Left lung (tissue), 10 donors: ENCODE data around the gene IL11. TPM values are rescaled to one million over a fixed set of nuclear protein-coding genes. Genes with fewer than 3 reads are reported as not detected.

Source experiments
- ATAC-seq: fragments of 200-7000 bp; cut with Tn5 transposase; one replicate; pipeline ENCODE4 v1.9.1; 2020; ENCODE audit warnings: moderate library complexity
- DNase-seq, 4 donors: peaks; one replicate each; pipeline ENCODE4 v3.0.0-alpha.2; 2013 to 2020
- H3K27ac ChIP-seq, 2 donors: fragments of 200-600 bp; sonication (generic) in 1 of 2; one replicate each; pipeline versions ENCODE4 v1.5.0 to v1.8.0; 2020 to 2021
- H3K27me3 ChIP-seq, 2 donors: fragments of 200-600 bp; sonication (generic) in 1 of 2; one replicate each; pipeline versions ENCODE4 v1.5.0 to v1.8.0; 2020 to 2021
- H3K36me3 ChIP-seq, 2 donors: fragments of 200-600 bp; sonication (generic) in 1 of 2; one replicate each; pipeline versions ENCODE4 v1.5.0 to v1.8.0; 2020 to 2021
- H3K4me1 ChIP-seq, 2 donors: fragments of 200-600 bp; one replicate each; pipeline ENCODE4 v1.8.0; 2021
- H3K4me3 ChIP-seq, 2 donors: fragments of 200-600 bp; sonication (generic) in 1 of 2; one replicate each; pipeline versions ENCODE4 v1.5.0 to v1.8.0; 2020 to 2021; ENCODE audit warnings: mild to moderate bottlenecking in 1 of 2
- H3K9me3 ChIP-seq, 2 donors: fragments of 200-600 bp; sonication (generic) in 1 of 2; one replicate each; pipeline versions ENCODE4 v1.5.0 to v1.8.0; 2020 to 2021
- CTCF ChIP-seq, 2 donors: fragments of 200-600 bp; sonication (generic) in 1 of 2; IDR thresholded peaks; one replicate each; pipeline versions ENCODE4 v1.5.0 to v1.8.0; 2021; ENCODE audit warnings: antibody characterized with exemption in 2 of 2
- intact Hi-C, 2 donors: fragments of 100-400 bp; cut with DNase I; formaldehyde crosslinking; loops; one replicate each; pipeline versions ENCODE4 v1.11.2 to v1.14.2; 2022
- polyA plus RNA-seq, 6 donors: library from polyadenylated mRNA; unstranded; fragments of 120-200 nt; gene quantifications; one replicate each; pipeline ENCODE4 v1.2.1, GENCODE V29; 2013; ENCODE audit not compliant: insufficient read length in 6 of 6
- total RNA-seq, 2 donors: library from RNA; stranded (reverse); fragmentation: NEBNext Ultra II Directional; extraction: Animal tissue kit (Norgen Biotek cat#: 25700); gene quantifications; one replicate each; pipeline ENCODE4 v1.2.1, GENCODE V29; 2021
- donor health status: DM: no; HTN: yes; CAD: no.
- donor health status: DM: no; HTN: no; CAD: no.

Gene IL11
- total and polyA plus RNA-seq, 8 donors, result 0.10 to 0.90 (median 0.42) TPM

- no peak for TF ChIP-seq CTCF (IDR thresholded peaks at IDR 0.05)
- DNase-seq (no peak), ATAC-seq (no peak)
- peaks cover 0 to under 1% of the 10 kb centered on the region in 2 donors for H3K36me3 ChIP-seq
- peaks cover 27 to 78% of the 10 kb centered on the region in 2 donors for H3K27me3 ChIP-seq
- H3K4me3 ChIP-seq, result no peak overlapping the region
- no peaks in the 10 kb centered on the region for H3K9me3 ChIP-seq
- no peak overlapping the region for H3K27ac ChIP-seq
- peaks cover 7 to 16% of the 10 kb centered on the region in 2 donors for H3K4me1 ChIP-seq
- intact Hi-C loops, result no loop called here
Observed at GRCh38 chr19:55352549-55353145, 17.6 kb downstream of the IL11 start.

- no peaks in the 10 kb centered on the region for H3K9me3 ChIP-seq
- H3K27ac ChIP-seq, result no peak overlapping the region
- intact Hi-C loops, result no loop called here
- DNase-seq, result no peak
- peaks cover 0 to 6% of the 10 kb centered on the region in 2 donors for H3K36me3 ChIP-seq
- no peak for ATAC-seq
- H3K4me1 ChIP-seq, result peaks cover 7 to 16% of the 10 kb centered on the region in 2 donors
- no peak for TF ChIP-seq CTCF (IDR thresholded peaks at IDR 0.05)
- no peak overlapping the region for H3K4me3 ChIP-seq
- H3K27me3 ChIP-seq, result peaks cover 27 to 72% of the 10 kb centered on the region in 2 donors
Observed at GRCh38 chr19:55352040-55352439, 18.2 kb downstream of the IL11 start.

- H3K4me1 ChIP-seq, result peaks cover 7 to 16% of the 10 kb centered on the region in 2 donors
- H3K27ac ChIP-seq, result no peak overlapping the region
- H3K9me3 ChIP-seq, result no peaks in the 10 kb centered on the region
- DNase-seq (no peak), ATAC-seq (no peak)
- no peak for TF ChIP-seq CTCF (IDR thresholded peaks at IDR 0.05)
- H3K4me3 ChIP-seq, result no peak overlapping the region
- H3K36me3 ChIP-seq, result peaks cover 0 to 17% of the 10 kb centered on the region in 2 donors
- peaks cover 27 to 60% of the 10 kb centered on the region in 2 donors for H3K27me3 ChIP-seq
- intact Hi-C loops, result no loop called here
Observed at GRCh38 chr19:55350620-55351315, 19.5 kb downstream of the IL11 start.

GRCh38 chr19:55348317-55349034 is 21.8 kb downstream of the IL11 start:
- peak; percentile 72 for ATAC-seq
- peak in 1 of 4 donors; percentile 67 for DNase-seq
- intact Hi-C loops, result no loop called here

More at GRCh38 chr19:55348317-55349034, 21.8 kb downstream of the IL11 start:
- no peak for TF ChIP-seq CTCF (IDR thresholded peaks at IDR 0.05)
- no peak overlapping the region for H3K4me3 ChIP-seq
- peaks cover 4% of the 10 kb centered on the region in 2 donors for H3K4me1 ChIP-seq
- H3K36me3 ChIP-seq, result peaks cover 0 to 36% of the 10 kb centered on the region in 2 donors
- H3K27me3 ChIP-seq, result peaks cover 17 to 37% of the 10 kb centered on the region in 2 donors
- no peak overlapping the region for H3K27ac ChIP-seq
- no peaks in the 10 kb centered on the region for H3K9me3 ChIP-seq
